Naive thymus-derived CD4-positive, alpha-beta T cell (primary cell): Measurements from ENCODE around the gene ABHD12B. TPM values are rescaled to one million over a fixed set of nuclear protein-coding genes. Genes with fewer than 3 reads are reported as not detected.

Source experiments
- ATAC-seq: fragments of 150-1000 bp; cut with Tn5 transposase; 2 replicates; pipeline ENCODE4 v1.10.0; 2021; ENCODE audit warnings: mild to moderate bottlenecking, moderate library complexity
- CTCF ChIA-PET: fragments of 350-600 bp; sonication (Branson Sonifier 250); formaldehyde crosslinking; loops from one replicate; lab custom pipeline; 2021; ENCODE audit warnings: antibody characterized with exemption; lab: Charles Lee
- POLR2A ChIA-PET: fragments of 350-600 bp; sonication (Branson Sonifier 250); formaldehyde crosslinking; loops from one replicate; lab custom pipeline; 2021; ENCODE audit warnings: antibody characterized with exemption, inconsistent platforms; lab: Charles Lee
- DNase-seq, 9 donors: peaks; one replicate each; pipeline versions ENCODE4 v3.0.0 to v3.0.0-alpha.2; 2020 to 2022; ENCODE audit warnings: mixed read lengths in 1 of 9
- H3K27ac ChIP-seq: one replicate; pipeline ENCODE4 v1.7.0; 2013; ENCODE audit warnings: mild to moderate bottlenecking, low read depth, low read length, moderate library complexity
- H3K27me3 ChIP-seq, 2 donors: one replicate each; pipeline ENCODE4 v1.7.0; 2013; ENCODE audit warnings: low read length in 2 of 2, mild to moderate bottlenecking in 2 of 2, moderate library complexity in 2 of 2; ENCODE audit not compliant: control insufficient read depth in 2 of 2, insufficient read depth in 2 of 2
- H3K36me3 ChIP-seq, 3 experiments: 1 replicate in 2 of 3; 2 replicates in 1 of 3; pipeline ENCODE4 v1.7.0; 2013; ENCODE audit warnings: low read length in 3 of 3, mild to moderate bottlenecking in 3 of 3, moderate library complexity in 1 of 3; ENCODE audit not compliant: insufficient read depth in 3 of 3, control insufficient read depth in 2 of 3
- H3K4me1 ChIP-seq, 2 donors: one replicate each; pipeline ENCODE4 v1.7.0; 2013; ENCODE audit warnings: low read length in 2 of 2, mild to moderate bottlenecking in 2 of 2, moderate library complexity in 1 of 2; ENCODE audit not compliant: control insufficient read depth in 2 of 2, insufficient read depth in 2 of 2
- H3K4me3 ChIP-seq: 2 replicates; pipeline ENCODE4 v1.7.0; 2013; ENCODE audit warnings: mild to moderate bottlenecking, low read length
- H3K9me3 ChIP-seq, 3 experiments: 1 replicate in 2 of 3; 2 replicates in 1 of 3; pipeline ENCODE4 v1.7.0; 2013; ENCODE audit warnings: low read length in 3 of 3; ENCODE audit not compliant: control insufficient read depth in 2 of 3
- H3K27ac Mint-ChIP-seq, 9 donors: one replicate each; pipeline ENCODE4 v1.8.0; 2020 to 2022; ENCODE audit warnings: mixed read lengths in 9 of 9, mild to moderate bottlenecking in 8 of 9, moderate library complexity in 5 of 9, inconsistent platforms in 2 of 9
- H3K27me3 Mint-ChIP-seq, 5 donors: one replicate each; pipeline ENCODE4 v1.8.0; 2021 to 2022; ENCODE audit warnings: mixed read lengths in 5 of 5, mild to moderate bottlenecking in 1 of 5
- H3K36me3 Mint-ChIP-seq, 5 donors: one replicate each; pipeline ENCODE4 v1.8.0; 2020 to 2022; ENCODE audit warnings: mixed read lengths in 5 of 5, mild to moderate bottlenecking in 3 of 5, inconsistent platforms in 1 of 5
- H3K4me1 Mint-ChIP-seq, 7 donors: one replicate each; pipeline ENCODE4 v1.8.0; 2020 to 2022; ENCODE audit warnings: mixed read lengths in 7 of 7, mild to moderate bottlenecking in 3 of 7, inconsistent platforms in 1 of 7
- H3K4me3 Mint-ChIP-seq, 10 donors: one replicate each; pipeline ENCODE4 v1.8.0; 2020 to 2022; ENCODE audit warnings: mild to moderate bottlenecking in 10 of 10, mixed read lengths in 10 of 10, moderate library complexity in 6 of 10, inconsistent platforms in 2 of 10
- H3K9me3 Mint-ChIP-seq, 11 donors: one replicate each; pipeline ENCODE4 v1.8.0; 2020 to 2022; ENCODE audit warnings: mixed read lengths in 11 of 11, mild to moderate bottlenecking in 4 of 11, inconsistent platforms in 1 of 11, moderate library complexity in 1 of 11
- intact Hi-C, 2 donors: fragments of 100-400 bp; cut with micrococcal nuclease; formaldehyde crosslinking; loops; one replicate each; pipeline ENCODE4 v1.15.1; 2023
- polyA plus RNA-seq, 2 donors: library from polyadenylated mRNA; unstranded; fragments of 300-500 nt; fragmentation: Illumina TruSeq; gene quantifications; one replicate each; pipeline ENCODE4 v1.2.3, GENCODE V29; 2021
- total RNA-seq, 6 experiments: library from RNA in 5 of 6; stranded (reverse) in 5 of 6; gene quantifications; 1 replicate in 5 of 6; 2 replicates in 1 of 6; pipeline ENCODE4 v1.2.3 and lab custom pipeline; 2021 to 2026

ABHD12B gene
- total and polyA plus RNA-seq, 7 experiments from 2014 or later, result 0.37 TPM; not detected in 6

- no peak for DNase-seq
- Histone ChIP-seq H3K36me3 (peaks cover 0 to 6% (median 0%) of the 10 kb centered on the region in 3 experiments), H3K9me3 (no peaks in the 10 kb centered on the region), H3K27ac (peak overlapping the region; percentile 84), H3K4me1 (peaks cover 34 to 39% of the 10 kb centered on the region in 2 donors), H3K4me3 (peak overlapping the region; percentile 80), H3K27me3 (no peaks in the 10 kb centered on the region)
- Mint-ChIP-seq H3K36me3 (peaks cover 0 to 27% (median 6%) of the 10 kb centered on the region in 5 donors), H3K27ac (peak overlapping the region; percentile 85 to 99 (median 93)), H3K27me3 (peaks cover 0 to 13% (median 0%) of the 10 kb centered on the region in 5 donors), H3K4me1 (peaks cover 43 to 83% (median 69%) of the 10 kb centered on the region in 7 donors), H3K4me3 (peak overlapping the region; percentile 91 to 97 (median 95)), H3K9me3 (no peaks in the 10 kb centered on the region)
- CTCF ChIA-PET, result interaction anchor here (1.0 to 1.4 kb wide), 3 partner anchors 18 to 53 kb away, joined by 3 to 4 read pairs (median 3); no protein-coding TSS in a partner anchor
- ATAC-seq, result no peak
- intact Hi-C loops, result loop anchor here (1.0 to 10.0 kb wide), 11 partner anchors 29 to 1209 kb away; partner anchors contain the start of genes DMAC2L (in 1 of the 2), FRMD6 (in 1 of the 2), L2HGDH (in 1 of the 2) and MGAT2 (in 1 of the 2)
- POLR2A ChIA-PET, result interaction anchor here (1.0 to 8.7 kb wide), 9 partner anchors 12 to 299 kb away, joined by 3 to 91 read pairs (median 29); no protein-coding TSS in a partner anchor
Measured at GRCh38 chr14:50831726-50832168, 40.1 kb upstream of the ABHD12B start.

- ChIA-PET POLR2A (interaction anchor here (5.8 to 8.7 kb wide), 3 partner anchors 13 to 40 kb away, joined by 47 to 91 read pairs (median 67); no protein-coding TSS in a partner anchor), CTCF (interaction anchor here (1.5 kb wide), 1 partner anchor 40 kb away, joined by 5 read pairs; no protein-coding TSS in a partner anchor)
- ATAC-seq, result no peak
- Mint-ChIP-seq H3K9me3 (no peaks in the 10 kb centered on the region), H3K27me3 (peaks cover 0 to 13% (median 0%) of the 10 kb centered on the region in 5 donors), H3K36me3 (peaks cover 0 to 23% (median 0%) of the 10 kb centered on the region in 5 donors), H3K4me3 (peak overlapping the region in 8 of 10 donors; percentile 8 to 92 (median 68)), H3K4me1 (peaks cover 39 to 73% (median 66%) of the 10 kb centered on the region in 7 donors), H3K27ac (peak overlapping the region in 7 of 9 donors; percentile 40 to 92 (median 64))
- H3K27me3 ChIP-seq, result no peaks in the 10 kb centered on the region
- peaks cover 0 to 3% (median 0%) of the 10 kb centered on the region in 3 experiments for H3K36me3 ChIP-seq
- intact Hi-C loops, result loop anchor here (5.0 to 10.0 kb wide), 4 partner anchors 822 to 1211 kb away; partner anchors contain the start of genes FRMD6 (in 1 of the 2), MGAT2 (in 1 of the 2), RPL36AL (in 1 of the 2) and RTRAF (in 1 of the 2)
- H3K4me3 ChIP-seq, result no peak overlapping the region
- DNase-seq, result no peak
- no peak overlapping the region for H3K27ac ChIP-seq
- H3K9me3 ChIP-seq, result no peaks in the 10 kb centered on the region
- peaks cover 26 to 29% of the 10 kb centered on the region in 2 donors for H3K4me1 ChIP-seq
Measured at GRCh38 chr14:50832935-50833630, 38.8 kb upstream of the ABHD12B start.

- H3K27me3 Mint-ChIP-seq, result peaks cover 0 to 13% (median 0%) of the 10 kb centered on the region in 5 donors
- peak overlapping the region in 9 of 10 donors; percentile 17 to 80 (median 66) for H3K4me3 Mint-ChIP-seq
- ATAC-seq, result no peak
- no peak for DNase-seq
- Histone ChIP-seq H3K4me3 (no peak overlapping the region), H3K27ac (peak overlapping the region; percentile 34), H3K27me3 (no peaks in the 10 kb centered on the region), H3K9me3 (no peaks in the 10 kb centered on the region), H3K36me3 (peaks cover 0 to 3% (median 0%) of the 10 kb centered on the region in 3 experiments), H3K4me1 (peaks cover 13 to 25% of the 10 kb centered on the region in 2 donors)
- H3K4me1 Mint-ChIP-seq, result peaks cover 29 to 59% (median 55%) of the 10 kb centered on the region in 7 donors
- ChIA-PET CTCF (interaction anchor here (0.6 to 1.5 kb wide), 5 partner anchors 18 to 102 kb away, joined by 3 to 5 read pairs (median 3); no protein-coding TSS in a partner anchor), POLR2A (interaction anchor here (1.0 to 8.7 kb wide), 5 partner anchors 8 to 25 kb away, joined by 3 to 91 read pairs (median 9); no protein-coding TSS in a partner anchor)
- H3K36me3 Mint-ChIP-seq, result peaks cover 0 to 9% (median 0%) of the 10 kb centered on the region in 5 donors
- H3K9me3 Mint-ChIP-seq, result no peaks in the 10 kb centered on the region
- H3K27ac Mint-ChIP-seq, result peak overlapping the region; percentile 82 to 92 (median 85)
- intact Hi-C loops, result loop anchor here (1.0 to 10.0 kb wide), 6 partner anchors 25 to 1213 kb away; partner anchors contain the start of genes MGAT2 (in 2 of the 2), RPL36AL (in 2 of the 2), DMAC2L (in 1 of the 2) and FRMD6 (in 1 of the 2)
Measured at GRCh38 chr14:50834802-50835276, 37.0 kb upstream of the ABHD12B start.

- ATAC-seq, result no peak
- H3K27ac ChIP-seq, result peak overlapping the region; percentile 34
- peaks cover 28 to 57% (median 53%) of the 10 kb centered on the region in 7 donors for H3K4me1 Mint-ChIP-seq
Measured at GRCh38 chr14:50835280-50835679, 36.6 kb upstream of the ABHD12B start.

GRCh38 chr14:50836515-50836914, 35.3 kb upstream of the ABHD12B start:
- ChIA-PET CTCF (interaction anchor here (1.5 kb wide), 1 partner anchor 24 kb away, joined by 5 read pairs; no protein-coding TSS in a partner anchor), POLR2A (interaction anchor here (2.0 kb wide), 1 partner anchor 14 kb away, joined by 11 read pairs; no protein-coding TSS in a partner anchor)
- H3K4me1 Mint-ChIP-seq, result peaks cover 27 to 60% (median 51%) of the 10 kb centered on the region in 7 donors
- peak overlapping the region in 2 of 9 donors; percentile 65 to 92 for H3K27ac Mint-ChIP-seq
- no peaks in the 10 kb centered on the region for H3K27me3 ChIP-seq
- H3K27ac ChIP-seq, result no peak overlapping the region
- H3K36me3 ChIP-seq, result no peaks in the 10 kb centered on the region
- no peak overlapping the region for H3K4me3 ChIP-seq
- ATAC-seq (no peak), DNase-seq (no peak)
- H3K4me1 ChIP-seq, result peaks cover 12 to 25% of the 10 kb centered on the region in 2 donors
- intact Hi-C loops, result loop anchor here (5.0 to 10.0 kb wide), 4 partner anchors 818 to 1214 kb away; partner anchors contain the start of genes FRMD6 (in 1 of the 2), MGAT2 (in 1 of the 2), RPL36AL (in 1 of the 2) and RTRAF (in 1 of the 2)
- H3K36me3 Mint-ChIP-seq, result peaks cover 0 to 10% (median 0%) of the 10 kb centered on the region in 5 donors
- H3K4me3 Mint-ChIP-seq, result no peak overlapping the region
- no peaks in the 10 kb centered on the region for H3K9me3 ChIP-seq
- H3K27me3 Mint-ChIP-seq, result peaks cover 0 to 14% (median 0%) of the 10 kb centered on the region in 5 donors
- peaks cover 0 to 5% (median 0%) of the 10 kb centered on the region in 11 donors for H3K9me3 Mint-ChIP-seq

More at GRCh38 chr14:50835280-50835679, 36.6 kb upstream of the ABHD12B start:
- Mint-ChIP-seq H3K4me3 (peak overlapping the region; percentile 17 to 80 (median 66)), H3K27ac (peak overlapping the region; percentile 82 to 92 (median 85)), H3K36me3 (peaks cover 0 to 8% (median 0%) of the 10 kb centered on the region in 5 donors), H3K27me3 (peaks cover 0 to 13% (median 0%) of the 10 kb centered on the region in 5 donors), H3K9me3 (no peaks in the 10 kb centered on the region)
- intact Hi-C loops, result loop anchor here (1.0 to 10.0 kb wide), 6 partner anchors 25 to 1213 kb away; partner anchors contain the start of genes DMAC2L (in 1 of the 2), FRMD6 (in 1 of the 2), L2HGDH (in 1 of the 2) and MGAT2 (in 1 of the 2)
- Histone ChIP-seq H3K27me3 (no peaks in the 10 kb centered on the region), H3K4me1 (peaks cover 13 to 25% of the 10 kb centered on the region in 2 donors), H3K9me3 (no peaks in the 10 kb centered on the region), H3K4me3 (no peak overlapping the region), H3K36me3 (peaks cover 0 to 3% (median 0%) of the 10 kb centered on the region in 3 experiments)
- peak in 7 of 9 donors; percentile 42 to 63 (median 55) for DNase-seq
- POLR2A ChIA-PET, result interaction anchor here (0.7 to 2.0 kb wide), 5 partner anchors 8 to 25 kb away, joined by 3 to 11 read pairs (median 4); no protein-coding TSS in a partner anchor
- CTCF ChIA-PET, result interaction anchor here (0.6 to 1.5 kb wide), 5 partner anchors 17 to 103 kb away, joined by 3 to 5 read pairs (median 3); no protein-coding TSS in a partner anchor
